T1000 (cell line): Measurements from ENCODE around the gene EFHD2.
"Not testable (repeated sequence)": the region's sequence is repeated elsewhere in the genome, so short reads cannot be mapped to it uniquely, and the experiment has no call there.

Experiments
- DNase-seq: peaks from one replicate; lab custom pipeline; 2025; ENCODE audit warnings: mixed read lengths; lab: John Stamatoyannopoulos, UW

EFHD2 gene

DNA sequence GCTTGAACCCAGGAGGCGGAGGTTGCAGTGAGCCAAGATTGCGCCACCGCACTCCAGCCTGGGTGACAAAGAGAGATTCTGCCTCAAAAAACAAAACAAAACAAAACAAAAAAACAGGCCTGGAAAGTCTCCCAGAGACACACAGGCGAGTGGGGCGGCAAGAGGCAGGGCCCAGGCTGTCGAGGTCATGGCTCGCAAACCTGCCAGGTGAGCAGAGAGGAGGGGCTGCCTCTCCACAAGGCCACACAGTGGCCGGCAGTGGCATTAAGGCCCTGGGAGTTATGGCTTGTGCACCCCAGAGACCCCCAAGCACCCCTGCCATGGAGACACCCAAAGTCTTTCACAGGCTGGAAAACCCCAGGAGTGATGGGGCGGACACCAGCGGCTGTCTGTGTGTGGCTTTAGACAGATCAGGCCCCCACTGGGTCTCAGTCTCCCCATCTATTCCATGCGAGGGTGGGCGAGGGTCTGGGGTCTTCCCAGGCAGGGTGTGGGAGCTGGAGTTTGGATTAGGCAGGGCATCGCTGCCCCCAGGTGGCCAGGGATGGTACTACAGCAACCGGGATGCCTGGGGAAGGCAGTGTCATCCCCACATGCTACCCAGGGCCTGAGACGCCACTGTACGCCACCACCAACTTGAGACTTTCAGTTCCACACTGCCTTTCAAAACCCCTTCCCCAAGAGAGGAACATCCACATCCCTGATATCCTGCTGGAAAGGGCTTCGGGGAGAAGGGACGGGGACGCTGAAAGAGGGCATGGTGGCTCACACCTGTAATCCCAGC lies 21.3 kb downstream of the EFHD2 start:
- DNase-seq: no peak

DNA sequence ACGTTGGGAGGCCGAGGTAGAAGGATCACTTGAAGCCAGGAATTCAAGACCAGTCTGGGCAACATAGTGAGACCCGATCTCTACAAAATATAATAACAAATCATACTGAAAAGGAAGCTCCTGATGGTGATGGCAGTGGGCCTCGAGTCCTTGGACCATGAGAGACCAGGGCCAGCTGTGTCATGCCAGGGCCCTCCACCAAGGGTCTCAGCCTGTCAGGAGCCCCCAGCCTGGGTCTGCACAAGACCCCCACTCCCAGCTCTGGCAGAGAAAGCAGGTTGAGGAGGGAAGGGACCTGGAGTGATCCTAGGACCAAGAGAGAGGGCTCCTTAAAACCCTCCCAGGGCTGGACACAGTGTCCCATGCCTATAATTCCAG lies 21.9 kb downstream of the EFHD2 start:
- no peak for DNase-seq

DNA sequence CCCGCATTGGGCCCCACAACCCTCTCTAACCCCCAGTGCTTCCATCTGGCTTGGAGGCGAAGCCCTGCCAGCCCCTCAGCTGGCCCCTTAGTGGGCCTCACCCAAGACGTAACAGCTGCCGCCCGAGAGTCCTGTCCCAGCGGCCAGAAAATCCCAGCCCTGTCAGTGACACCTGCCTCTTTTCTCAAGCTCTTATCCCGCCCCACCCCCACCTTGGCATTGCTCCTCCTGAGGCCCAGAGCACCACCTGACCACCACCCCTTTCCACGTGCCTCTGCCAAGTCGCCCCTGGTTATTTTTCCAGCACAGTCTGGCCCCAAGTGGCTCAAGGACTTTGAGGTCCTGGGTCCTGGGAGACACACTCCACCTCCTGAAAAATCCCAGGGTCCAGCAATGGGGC lies 22.6 kb downstream of the EFHD2 start:
- no peak for DNase-seq

DNA sequence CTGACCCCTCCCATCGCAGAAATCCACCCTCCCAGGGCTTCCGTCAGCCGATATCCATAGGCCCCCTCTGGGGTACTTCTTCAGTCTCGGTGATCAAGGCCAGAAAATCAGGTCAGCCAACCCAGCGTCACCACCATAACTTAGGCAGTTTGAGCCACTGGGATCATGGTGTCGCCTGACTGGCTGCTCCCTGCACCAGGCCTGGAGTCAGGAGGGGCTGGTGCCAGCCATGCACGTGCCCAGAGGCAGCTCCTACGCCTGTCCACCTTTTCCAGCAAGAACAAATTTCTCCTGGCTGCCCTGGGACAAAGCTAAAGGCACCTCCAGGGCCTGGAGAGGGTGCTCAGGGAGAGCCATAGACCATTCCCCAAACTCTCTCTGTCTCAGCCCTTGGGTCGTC lies 23.8 kb downstream of the EFHD2 start:
- DNase-seq: no peak

DNA sequence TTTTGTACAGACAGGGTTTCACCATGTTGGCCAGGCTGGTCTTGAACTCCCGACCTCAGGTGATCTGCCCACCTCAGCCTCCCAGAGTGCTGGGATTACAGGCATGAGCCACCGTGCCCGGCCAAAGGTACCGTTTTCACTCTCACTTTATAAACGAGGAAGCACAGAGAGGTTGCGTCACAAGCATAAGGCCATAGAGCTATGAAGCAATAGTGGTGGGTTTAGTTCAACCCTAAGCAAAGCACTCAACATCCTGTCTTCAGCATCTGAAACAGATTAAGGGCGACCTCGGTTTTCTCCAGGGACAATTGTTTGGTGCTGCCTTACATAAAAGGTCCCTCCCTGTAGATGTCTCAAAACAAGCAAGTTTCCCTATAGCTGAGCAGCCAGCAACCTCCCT lies 25.1 kb downstream of the EFHD2 start:
- not testable (repeated sequence) for DNase-seq

DNA sequence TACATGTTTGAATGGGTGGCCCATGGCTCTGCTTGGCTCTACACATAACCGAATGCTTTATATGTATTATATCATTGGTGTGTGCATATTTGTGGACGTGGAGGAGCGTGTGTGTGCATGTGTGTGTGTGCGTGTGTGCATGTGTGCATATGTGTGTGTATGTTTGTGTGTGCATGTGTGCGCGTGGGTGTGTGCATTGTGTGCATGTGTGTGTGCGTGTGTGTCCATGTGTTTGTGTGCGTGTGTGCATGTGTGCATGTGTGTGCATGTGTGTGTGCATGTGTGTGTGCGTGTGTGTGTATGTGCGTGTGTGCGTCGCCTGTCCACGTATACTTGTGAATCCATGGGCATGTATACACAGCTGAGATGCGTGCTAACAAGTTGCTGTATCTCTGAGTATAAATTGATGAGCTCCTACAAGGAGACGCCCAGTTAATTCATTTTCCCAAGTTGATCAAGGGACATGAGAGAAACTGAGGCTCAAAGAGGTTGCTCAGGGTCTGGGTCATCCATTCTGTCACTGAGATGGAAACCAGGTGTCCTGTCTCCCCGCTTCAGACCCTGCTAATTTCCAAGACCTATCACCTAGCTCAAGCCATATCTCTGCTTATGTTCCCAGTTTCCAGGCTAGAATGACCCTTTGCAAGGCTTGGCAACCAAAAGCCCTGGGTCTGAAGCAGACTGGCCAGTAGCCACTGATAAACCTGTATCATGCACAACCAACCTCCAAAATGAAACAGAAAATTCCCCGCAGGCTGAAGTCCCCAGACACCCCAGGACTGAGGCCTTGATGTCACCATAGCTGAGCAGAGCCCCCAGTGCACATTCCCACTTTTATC lies 25.8 kb downstream of the EFHD2 start:
- DNase-seq: no peak

DNA sequence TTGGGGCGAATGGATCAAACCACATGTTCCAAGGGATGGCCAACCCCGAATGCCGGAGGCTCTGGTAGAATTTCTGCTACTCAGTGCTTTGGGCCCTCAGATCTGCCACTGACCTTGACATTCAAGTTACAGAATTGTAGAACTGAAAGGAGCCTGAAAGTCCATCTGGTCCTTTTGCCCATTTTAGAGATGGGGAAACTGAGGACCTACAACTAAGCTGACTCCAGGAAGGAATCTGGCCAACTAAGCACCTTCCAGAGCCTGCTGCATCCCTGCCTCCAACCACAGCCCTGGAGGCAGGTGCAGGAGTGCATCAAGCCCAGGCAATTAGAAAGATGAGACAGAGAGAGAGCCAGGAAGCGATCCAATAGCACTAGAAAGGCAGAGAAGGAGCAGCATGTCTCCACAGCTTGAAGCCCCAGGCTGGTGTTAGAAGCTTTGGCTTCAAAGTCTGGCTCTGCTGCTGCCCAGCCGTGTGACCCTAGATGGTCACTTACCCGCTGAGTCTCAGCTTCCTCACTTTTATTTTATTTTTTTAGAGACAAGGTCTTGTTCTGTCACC lies 27.3 kb downstream of the EFHD2 start:
- DNase-seq: no peak

DNA sequence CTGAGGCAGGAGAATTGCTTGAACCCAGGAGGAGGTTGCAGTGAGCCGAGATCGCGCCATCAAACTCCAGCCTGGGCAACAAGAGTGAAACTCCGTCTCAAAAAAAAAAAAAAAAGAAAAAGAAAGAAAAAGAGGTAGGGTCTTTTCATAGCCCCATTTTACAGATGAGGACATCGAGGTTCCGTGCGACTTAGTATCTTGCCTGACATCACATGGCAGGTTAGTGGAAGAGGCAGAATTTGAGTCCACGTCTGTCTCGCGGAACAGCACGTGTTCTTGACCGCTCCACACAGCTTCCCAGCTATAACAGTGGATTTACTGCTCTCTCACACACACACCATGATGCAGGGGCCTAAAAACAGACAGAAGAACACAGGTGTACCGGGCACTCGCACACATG lies 29.6 kb downstream of the EFHD2 start:
- no peak for DNase-seq

DNA sequence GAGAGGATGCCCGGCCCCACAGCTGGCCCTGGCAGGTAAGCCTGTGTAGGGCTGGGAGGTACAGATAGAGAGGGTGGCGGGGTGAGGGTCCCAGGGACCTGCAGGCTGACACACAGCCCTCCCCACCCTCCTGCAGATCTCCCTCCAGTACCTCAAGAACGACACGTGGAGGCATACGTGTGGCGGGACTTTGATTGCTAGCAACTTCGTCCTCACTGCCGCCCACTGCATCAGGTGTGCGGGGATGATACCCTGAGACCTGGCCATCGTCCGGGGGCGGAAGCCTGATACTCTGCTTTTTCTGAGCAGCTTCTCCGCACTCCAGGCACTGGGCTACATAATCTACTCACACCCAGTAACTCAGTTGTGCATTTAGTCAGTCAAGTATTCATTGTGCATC lies 30.7 kb downstream of the EFHD2 start:
- DNase-seq: no peak

DNA sequence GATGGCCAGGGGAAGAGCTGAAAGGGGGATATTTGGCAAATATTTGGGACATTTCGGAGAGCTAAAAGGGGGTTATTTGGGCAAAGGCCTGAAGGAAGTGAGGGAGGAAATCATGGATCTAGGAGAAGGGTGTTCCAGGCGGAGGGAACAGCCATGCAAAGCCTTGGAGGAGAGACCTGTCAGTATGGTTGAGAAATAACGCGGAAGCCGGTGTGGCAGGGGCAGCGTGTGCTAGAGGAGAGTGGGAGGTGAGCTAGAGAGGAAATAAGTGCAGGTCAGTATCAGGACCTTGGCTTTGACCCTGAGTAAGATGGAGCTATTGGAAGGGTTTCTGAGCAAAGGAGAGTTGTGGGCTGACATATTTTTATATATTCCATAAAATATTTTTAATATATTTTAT lies 31.6 kb downstream of the EFHD2 start:
- DNase-seq: no peak

DNA sequence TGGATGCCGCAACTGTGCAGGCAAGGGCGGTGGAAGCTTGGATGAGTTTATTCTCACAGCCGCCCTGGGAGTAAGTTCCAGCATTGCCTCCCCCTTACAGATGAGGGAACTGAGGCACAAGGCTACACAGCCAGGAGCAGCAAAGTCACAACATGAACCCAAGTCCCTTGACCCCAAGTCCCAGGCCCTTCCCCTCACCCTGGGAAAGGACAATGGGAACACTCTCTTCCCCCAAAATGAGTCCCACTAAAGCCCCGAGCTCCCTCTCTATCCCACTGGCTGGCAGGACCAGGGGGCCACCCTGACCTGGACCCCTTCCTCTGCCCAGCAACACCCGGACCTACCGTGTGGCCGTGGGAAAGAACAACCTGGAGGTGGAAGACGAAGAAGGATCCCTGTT lies 32.4 kb downstream of the EFHD2 start:
- no peak for DNase-seq

DNA sequence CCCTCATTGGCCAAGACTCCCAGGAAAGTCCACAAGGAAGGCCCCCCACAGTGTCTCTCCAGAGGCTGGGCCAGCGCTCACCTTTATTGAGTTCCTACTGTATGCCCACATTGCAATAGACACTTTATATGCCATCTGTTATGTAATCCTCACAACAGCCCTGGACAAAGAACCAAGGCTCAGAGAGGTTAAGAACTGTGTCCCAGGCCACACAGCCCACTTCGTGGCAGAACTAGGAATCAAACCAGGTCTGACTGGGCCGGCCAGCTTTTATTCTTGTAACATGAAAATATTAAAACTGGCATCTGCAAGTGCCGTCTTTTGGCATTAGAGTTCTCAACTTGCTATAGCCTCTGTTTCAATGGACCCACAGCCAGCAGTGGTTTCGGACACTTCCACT lies 33.1 kb downstream of the EFHD2 start:
- no peak for DNase-seq

DNA sequence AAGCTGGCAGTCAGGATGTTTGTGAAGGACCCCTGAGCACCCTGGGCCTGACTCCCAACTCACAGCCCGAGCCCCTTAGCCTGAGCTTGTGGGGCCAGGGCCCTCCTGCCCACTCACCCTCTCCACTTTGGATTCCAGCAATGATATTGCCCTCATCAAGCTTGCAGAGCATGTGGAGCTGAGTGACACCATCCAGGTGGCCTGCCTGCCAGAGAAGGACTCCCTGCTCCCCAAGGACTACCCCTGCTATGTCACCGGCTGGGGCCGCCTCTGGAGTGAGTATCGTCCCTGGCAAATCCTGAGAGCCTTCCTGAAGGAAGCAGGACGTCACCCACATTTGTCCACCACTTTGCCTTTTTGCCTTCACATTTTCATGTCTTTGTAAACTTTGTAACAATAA lies 33.6 kb downstream of the EFHD2 start:
- DNase-seq: no peak

DNA sequence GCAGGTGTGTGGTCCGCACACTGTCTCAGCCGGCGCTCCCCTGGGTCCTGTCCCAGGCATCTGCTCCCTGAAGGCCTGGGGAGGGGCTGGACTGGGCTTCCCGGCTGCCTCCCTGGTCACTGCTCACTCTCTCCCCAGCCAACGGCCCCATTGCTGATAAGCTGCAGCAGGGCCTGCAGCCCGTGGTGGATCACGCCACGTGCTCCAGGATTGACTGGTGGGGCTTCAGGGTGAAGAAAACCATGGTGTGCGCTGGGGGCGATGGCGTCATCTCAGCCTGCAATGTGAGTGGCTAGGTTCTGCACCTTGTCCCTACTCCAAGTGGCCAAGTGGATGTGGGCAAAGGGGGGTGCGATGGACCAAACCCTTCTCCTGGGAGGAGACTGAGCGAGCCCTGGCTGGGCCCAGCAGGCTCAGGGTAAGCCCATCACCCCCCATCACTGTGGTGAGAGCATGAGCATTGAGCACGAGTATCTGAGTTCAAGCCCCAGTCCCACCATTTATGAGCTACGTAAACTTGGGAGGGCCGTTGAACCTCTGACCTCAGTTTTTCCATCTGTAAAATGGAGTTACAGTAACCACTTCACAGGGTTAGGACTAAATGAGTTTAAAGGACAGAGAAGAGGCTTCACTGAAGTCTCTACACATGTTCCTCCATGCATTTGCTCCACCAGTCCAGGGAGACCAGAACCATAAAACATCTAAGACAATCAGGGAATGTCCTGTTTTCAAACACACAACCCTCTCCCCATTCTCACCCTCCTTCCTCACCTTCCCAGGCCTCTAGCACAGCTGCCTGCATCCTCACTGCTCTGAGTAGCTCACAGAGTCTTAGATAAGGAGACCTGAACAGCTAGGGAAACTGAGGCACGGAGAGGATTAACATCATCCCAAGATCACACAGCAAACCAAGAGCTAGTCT lies 35.0 kb downstream of the EFHD2 start:
- no peak for DNase-seq

DNA sequence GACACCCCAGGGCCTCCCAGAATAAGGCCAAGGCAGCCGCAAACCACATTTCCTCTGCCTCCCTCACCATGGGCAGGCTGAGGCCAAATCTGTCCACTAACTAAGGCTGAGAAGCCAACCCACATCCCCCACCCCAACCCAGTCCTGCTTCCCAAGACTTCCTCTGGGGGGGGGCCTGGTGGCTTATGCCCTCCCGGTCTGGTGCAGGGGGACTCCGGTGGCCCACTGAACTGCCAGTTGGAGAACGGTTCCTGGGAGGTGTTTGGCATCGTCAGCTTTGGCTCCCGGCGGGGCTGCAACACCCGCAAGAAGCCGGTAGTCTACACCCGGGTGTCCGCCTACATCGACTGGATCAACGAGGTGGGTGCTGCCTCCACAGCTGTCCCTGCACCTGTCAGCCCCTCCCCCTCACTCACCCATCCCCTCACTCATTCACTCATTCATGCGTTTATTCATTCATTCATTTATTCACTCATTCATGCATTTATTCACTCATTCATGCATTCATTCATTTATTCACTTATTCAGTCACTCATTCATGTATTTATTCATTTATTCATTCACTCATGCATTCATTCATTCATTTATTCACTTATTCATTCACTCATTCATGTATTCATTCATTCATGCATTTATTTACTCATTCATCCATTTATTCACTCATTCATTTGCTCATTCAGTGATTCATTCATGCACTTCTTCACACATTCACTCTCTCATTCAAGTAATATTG lies 35.9 kb downstream of the EFHD2 start:
- DNase-seq: no peak

DNA sequence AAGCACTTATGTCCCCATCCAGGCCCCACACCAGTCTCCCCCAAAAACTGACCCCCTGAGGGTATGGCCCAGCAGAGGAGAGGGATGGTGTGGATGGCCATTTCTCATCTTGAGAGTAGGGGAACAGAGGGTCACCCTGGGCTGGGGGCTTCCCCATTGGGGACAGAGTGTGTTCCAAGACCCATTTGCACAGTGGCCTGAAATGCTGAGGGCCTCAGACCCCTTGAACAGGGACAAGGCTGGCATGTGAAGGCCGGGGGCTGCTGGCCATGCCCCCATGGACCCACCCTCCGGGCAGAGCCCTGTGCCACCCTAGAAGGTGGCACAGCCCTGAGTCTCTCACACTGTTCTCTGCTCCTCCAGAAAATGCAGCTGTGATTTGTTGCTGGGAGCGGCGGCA lies 36.5 kb downstream of the EFHD2 start:
- no peak for DNase-seq

DNA sequence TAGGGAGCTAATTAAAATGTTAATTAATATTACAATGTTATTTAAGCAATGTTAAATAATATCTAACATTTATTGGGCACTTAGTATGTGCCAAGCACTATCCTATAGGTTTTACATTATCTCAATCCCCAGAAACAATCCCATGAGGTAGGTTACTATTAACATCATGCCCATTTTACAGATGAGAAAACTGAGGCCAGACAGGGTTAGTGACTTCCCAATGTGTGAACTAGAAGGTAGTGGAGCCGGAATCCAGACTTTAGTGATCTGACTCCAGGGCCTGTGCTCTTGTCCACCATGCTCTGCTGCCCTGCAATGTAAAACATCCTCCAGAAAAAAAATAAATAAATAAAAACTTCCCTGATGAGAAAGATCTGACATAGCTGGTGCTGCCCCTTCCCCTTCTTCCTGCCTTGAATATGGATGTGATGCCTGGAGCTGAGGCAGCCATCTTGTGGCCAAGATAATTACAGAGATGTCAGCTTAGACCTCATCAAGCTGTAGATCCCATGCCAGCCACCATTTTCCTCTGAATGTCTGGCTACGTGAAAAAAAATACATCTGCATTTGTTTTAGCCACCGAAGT lies 39.3 kb downstream of the EFHD2 start:
- no peak for DNase-seq

DNA sequence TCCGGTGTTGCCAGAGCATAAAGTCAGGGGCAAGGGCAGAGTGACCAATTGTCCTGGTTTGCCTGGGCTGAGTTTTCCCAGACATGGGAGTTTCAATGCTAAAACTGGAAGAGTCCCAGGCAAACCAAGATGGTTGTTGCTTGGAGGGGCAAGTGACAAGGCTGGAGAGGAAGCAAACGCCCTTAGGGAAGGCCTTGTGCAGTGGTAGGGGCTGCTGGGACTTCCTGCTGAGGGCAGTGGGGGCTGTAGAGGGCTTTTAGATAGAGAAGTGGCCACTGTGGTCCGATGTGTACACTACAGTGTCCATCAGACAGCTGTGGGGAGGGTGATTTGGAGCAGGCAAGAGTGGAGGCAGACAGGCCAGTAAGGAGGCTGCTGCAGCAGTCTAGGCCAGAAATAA lies 39.9 kb downstream of the EFHD2 start:
- DNase-seq: no peak

DNA sequence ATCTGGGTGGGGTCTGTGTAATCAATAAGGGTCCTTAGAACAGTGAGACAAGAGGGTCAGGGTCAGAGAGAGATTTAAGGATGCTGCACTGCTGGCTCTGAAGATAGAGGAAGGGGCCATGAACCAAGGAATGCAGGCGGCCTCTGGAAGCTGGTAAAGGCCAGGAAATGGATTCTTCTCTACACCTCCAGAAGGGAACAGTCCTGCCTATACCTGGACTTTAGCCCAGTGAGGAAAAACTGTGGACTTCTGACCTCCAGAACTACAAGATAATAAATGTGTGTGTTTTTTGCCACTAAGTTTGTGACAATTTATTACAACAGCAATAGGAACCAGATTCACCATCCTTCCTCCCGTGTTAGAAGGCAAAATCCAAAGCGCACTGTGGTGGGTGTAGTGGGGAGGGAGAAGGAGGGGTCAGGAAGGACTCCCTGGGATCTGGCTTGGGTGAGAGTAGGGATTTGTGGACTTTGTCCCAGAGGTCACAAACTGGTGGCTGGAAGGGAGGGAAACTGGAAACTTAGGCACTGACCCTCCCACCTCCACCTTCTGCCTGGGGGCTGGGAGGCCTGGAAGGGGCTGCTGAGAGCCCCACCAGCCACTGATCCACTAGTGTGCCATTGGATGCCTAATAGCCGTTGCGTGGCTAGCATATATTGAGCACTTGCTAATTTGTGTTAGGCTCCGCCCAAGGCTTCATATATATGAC lies 41.5 kb downstream of the EFHD2 start:
- no peak for DNase-seq

DNA sequence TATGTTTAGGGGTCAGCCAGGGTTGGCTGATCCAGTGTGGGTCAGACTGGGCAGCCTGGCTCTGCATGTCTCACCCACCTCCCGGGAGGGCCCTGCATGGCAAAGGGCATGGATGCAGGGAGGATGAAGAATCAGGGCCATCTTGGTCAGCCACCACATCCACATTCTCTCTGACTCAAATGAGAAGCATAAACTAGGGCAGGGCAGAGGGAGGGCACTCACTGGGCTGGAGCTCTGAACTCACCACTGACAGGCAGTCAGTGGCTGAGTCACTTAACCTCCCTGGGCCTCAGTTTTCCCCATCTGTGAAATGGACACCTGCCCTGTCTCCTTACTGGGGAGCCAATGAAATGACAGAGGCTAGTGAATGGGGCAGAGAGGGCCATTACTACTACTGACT lies 42.5 kb downstream of the EFHD2 start:
- no peak for DNase-seq
